HEK293 (cell line): ENCODE measurements around the gene MPV17L2.

Experiments
- FEZF1 ChIP-seq: fragments of 450-650 bp; formaldehyde crosslinking; IDR thresholded peaks from 2 replicates; pipeline ENCODE4 v1.5.1; 2016; ENCODE audit warnings: missing biosample characterization, missing genetic modification characterization
- GLI2 ChIP-seq: fragments of 450-650 bp; formaldehyde crosslinking; IDR thresholded peaks from 2 replicates; pipeline ENCODE4; 2017; ENCODE audit warnings: missing biosample characterization, missing genetic modification characterization, low read depth, borderline replicate concordance
- IKZF3 ChIP-seq: fragments of 450-650 bp; IDR thresholded peaks from 2 replicates; pipeline ENCODE4 v1.5.0; 2018; ENCODE audit warnings: missing biosample characterization, mild to moderate bottlenecking, missing genetic modification characterization, moderate library complexity
- KLF1 ChIP-seq: fragments of 450-650 bp; formaldehyde crosslinking; IDR thresholded peaks from 2 replicates; pipeline ENCODE4 v1.5.1; 2016; ENCODE audit warnings: missing biosample characterization, missing genetic modification characterization
- OVOL3 ChIP-seq: fragments of 450-650 bp; formaldehyde crosslinking; IDR thresholded peaks from 2 replicates; pipeline ENCODE4 v1.5.1; 2016; ENCODE audit warnings: missing biosample characterization, missing genetic modification characterization
- RBAK ChIP-seq: fragments of 450-650 bp; formaldehyde crosslinking; IDR thresholded peaks from 2 replicates; pipeline ENCODE4 v1.5.1; 2016; ENCODE audit warnings: missing biosample characterization, missing genetic modification characterization
- SALL2 ChIP-seq: fragments of 450-650 bp; formaldehyde crosslinking; IDR thresholded peaks from 2 replicates; pipeline ENCODE4 v1.5.0; 2017; ENCODE audit warnings: missing biosample characterization, mild to moderate bottlenecking, missing genetic modification characterization, borderline replicate concordance
- ZBTB17 ChIP-seq: fragments of 450-650 bp; formaldehyde crosslinking; IDR thresholded peaks from 2 replicates; pipeline ENCODE4 v1.5.1; 2016; ENCODE audit warnings: missing biosample characterization, missing genetic modification characterization
- ZBTB20 ChIP-seq: fragments of 450-650 bp; formaldehyde crosslinking; IDR thresholded peaks from 2 replicates; pipeline ENCODE4 v1.5.1; 2016; ENCODE audit warnings: missing biosample characterization, missing genetic modification characterization
- ZFP3 ChIP-seq: fragments of 450-650 bp; formaldehyde crosslinking; IDR thresholded peaks from 2 replicates; pipeline ENCODE4 v1.5.1; 2016; ENCODE audit warnings: low read depth, missing biosample characterization, missing genetic modification characterization
- ZNF121 ChIP-seq: fragments of 450-650 bp; formaldehyde crosslinking; IDR thresholded peaks from 2 replicates; pipeline ENCODE4 v1.5.1; 2016; ENCODE audit warnings: missing biosample characterization, missing genetic modification characterization
- ZNF155 ChIP-seq: fragments of 450-650 bp; formaldehyde crosslinking; IDR thresholded peaks from 2 replicates; pipeline ENCODE4 v1.5.1; 2016; ENCODE audit warnings: missing biosample characterization, missing genetic modification characterization
- ZNF354C ChIP-seq: fragments of 450-650 bp; formaldehyde crosslinking; IDR thresholded peaks from 2 replicates; pipeline ENCODE4 v1.5.1; 2016; ENCODE audit warnings: missing biosample characterization, missing genetic modification characterization, low read depth, borderline replicate concordance
- ZNF473 ChIP-seq: fragments of 450-650 bp; formaldehyde crosslinking; IDR thresholded peaks from 2 replicates; pipeline ENCODE4 v1.5.1; 2017; ENCODE audit warnings: missing biosample characterization, missing genetic modification characterization
- ZNF596 ChIP-seq: fragments of 450-650 bp; IDR thresholded peaks from 2 replicates; pipeline ENCODE4 v1.5.0; 2018; ENCODE audit warnings: missing biosample characterization, mild to moderate bottlenecking, missing genetic modification characterization, moderate library complexity
- ZNF610 ChIP-seq: fragments of 450-650 bp; formaldehyde crosslinking; IDR thresholded peaks from 2 replicates; pipeline ENCODE4 v1.5.1; 2016; ENCODE audit warnings: missing biosample characterization, missing genetic modification characterization, borderline replicate concordance
- ZNF623 ChIP-seq: fragments of 450-650 bp; formaldehyde crosslinking; IDR thresholded peaks from 2 replicates; pipeline ENCODE4 v1.5.1; 2016; ENCODE audit warnings: missing biosample characterization, missing genetic modification characterization
- ZNF670 ChIP-seq: fragments of 450-650 bp; formaldehyde crosslinking; IDR thresholded peaks from 2 replicates; pipeline ENCODE4 v1.5.1; 2016; ENCODE audit warnings: missing biosample characterization, missing genetic modification characterization, low read depth
- TF ChIP-seq, protein P1 (sequence below): fragments of 450-650 bp; formaldehyde crosslinking; IDR thresholded peaks from 2 replicates; pipeline ENCODE4 v1.5.1; 2016; ENCODE audit warnings: missing biosample characterization, missing genetic modification characterization
- TF ChIP-seq, protein P2 (sequence below): fragments of 450-650 bp; formaldehyde crosslinking; IDR thresholded peaks from 2 replicates; pipeline ENCODE4 v1.5.1; 2016; ENCODE audit warnings: missing biosample characterization, missing genetic modification characterization
- TF ChIP-seq, protein P3 (sequence below): fragments of 450-650 bp; formaldehyde crosslinking; IDR thresholded peaks from 2 replicates; pipeline ENCODE4 v1.5.1; 2016; ENCODE audit warnings: missing biosample characterization, missing genetic modification characterization
- TF ChIP-seq, protein P4 (sequence below): fragments of 450-650 bp; IDR thresholded peaks from 2 replicates; pipeline ENCODE4 v1.5.1; 2018; ENCODE audit warnings: missing biosample characterization, mild to moderate bottlenecking, missing genetic modification characterization
- TF ChIP-seq, protein P5 (sequence below): fragments of 450-650 bp; formaldehyde crosslinking; IDR thresholded peaks from 2 replicates; pipeline ENCODE4 v1.5.1; 2016; ENCODE audit warnings: missing biosample characterization, missing genetic modification characterization, low read depth
- TF ChIP-seq, protein P6 (sequence below): fragments of 450-650 bp; formaldehyde crosslinking; conservative IDR thresholded peaks from 2 replicates; pipeline ENCODE4 v1.5.1; 2016; ENCODE audit warnings: low read depth, missing biosample characterization, missing genetic modification characterization
- TF ChIP-seq, protein P7 (sequence below): fragments of 450-650 bp; formaldehyde crosslinking; IDR thresholded peaks from 2 replicates; pipeline ENCODE4 v1.5.1; 2016; ENCODE audit warnings: missing biosample characterization, missing genetic modification characterization

MPV17L2 gene

DNA sequence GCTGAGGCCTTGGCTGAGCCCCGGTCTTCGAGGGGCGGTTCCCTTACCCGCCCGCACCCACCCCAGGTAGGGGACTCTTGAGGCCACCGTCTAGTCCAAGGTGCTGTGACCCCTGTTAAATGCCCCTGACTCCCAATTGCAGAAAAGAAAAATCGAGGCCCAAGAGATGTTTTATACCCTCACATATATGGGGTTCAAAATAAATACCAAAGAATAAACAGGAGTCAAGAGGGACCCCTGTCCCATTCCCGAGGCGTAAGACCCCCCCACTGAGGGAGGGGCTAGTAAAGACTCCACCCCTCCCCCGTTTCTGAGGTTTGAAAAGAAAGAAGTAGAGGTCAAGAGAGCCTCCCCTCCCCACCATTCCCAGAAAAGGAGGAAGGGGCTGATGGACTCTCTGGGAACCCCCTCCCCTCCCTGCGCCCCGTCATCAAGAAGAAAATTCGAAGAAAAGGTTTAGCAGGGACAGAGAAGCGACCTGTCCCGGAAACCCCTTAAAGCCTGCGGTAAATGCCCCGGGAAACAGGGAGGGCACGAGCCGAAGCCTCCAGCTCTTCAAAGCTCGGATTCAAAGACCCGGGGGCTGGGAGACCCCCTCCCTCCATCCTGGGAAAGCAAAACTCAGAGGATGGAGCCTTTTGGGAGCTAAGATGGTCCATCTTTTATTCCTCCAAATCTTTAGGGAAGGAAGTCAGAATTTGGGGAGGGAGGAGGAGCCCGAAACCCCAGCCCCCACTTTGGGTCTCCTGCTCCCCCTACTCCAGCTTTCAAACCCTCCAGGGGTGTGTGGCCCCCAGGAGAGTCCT lies 11.6 kb downstream of the MPV17L2 start (continued):
- TF ChIP-seq ZNF354C, result no peak
- no peak for TF ChIP-seq RBAK (tag by site-specific recombination)
- no peak for TF ChIP-seq ZBTB20 (tag by site-specific recombination)
- TF ChIP-seq ZNF596 (tag by site-specific recombination), result no peak
- TF ChIP-seq, protein P1, sequence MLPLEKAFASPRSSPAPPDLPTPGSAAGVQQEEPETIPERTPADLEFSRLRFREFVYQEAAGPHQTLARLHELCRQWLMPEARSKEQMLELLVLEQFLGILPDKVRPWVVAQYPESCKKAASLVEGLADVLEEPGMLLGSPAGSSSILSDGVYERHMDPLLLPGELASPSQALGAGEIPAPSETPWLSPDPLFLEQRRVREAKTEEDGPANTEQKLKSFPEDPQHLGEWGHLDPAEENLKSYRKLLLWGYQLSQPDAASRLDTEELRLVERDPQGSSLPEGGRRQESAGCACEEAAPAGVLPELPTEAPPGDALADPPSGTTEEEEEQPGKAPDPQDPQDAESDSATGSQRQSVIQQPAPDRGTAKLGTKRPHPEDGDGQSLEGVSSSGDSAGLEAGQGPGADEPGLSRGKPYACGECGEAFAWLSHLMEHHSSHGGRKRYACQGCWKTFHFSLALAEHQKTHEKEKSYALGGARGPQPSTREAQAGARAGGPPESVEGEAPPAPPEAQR (tag by site-specific recombination), result no peak
- TF ChIP-seq, protein P2, sequence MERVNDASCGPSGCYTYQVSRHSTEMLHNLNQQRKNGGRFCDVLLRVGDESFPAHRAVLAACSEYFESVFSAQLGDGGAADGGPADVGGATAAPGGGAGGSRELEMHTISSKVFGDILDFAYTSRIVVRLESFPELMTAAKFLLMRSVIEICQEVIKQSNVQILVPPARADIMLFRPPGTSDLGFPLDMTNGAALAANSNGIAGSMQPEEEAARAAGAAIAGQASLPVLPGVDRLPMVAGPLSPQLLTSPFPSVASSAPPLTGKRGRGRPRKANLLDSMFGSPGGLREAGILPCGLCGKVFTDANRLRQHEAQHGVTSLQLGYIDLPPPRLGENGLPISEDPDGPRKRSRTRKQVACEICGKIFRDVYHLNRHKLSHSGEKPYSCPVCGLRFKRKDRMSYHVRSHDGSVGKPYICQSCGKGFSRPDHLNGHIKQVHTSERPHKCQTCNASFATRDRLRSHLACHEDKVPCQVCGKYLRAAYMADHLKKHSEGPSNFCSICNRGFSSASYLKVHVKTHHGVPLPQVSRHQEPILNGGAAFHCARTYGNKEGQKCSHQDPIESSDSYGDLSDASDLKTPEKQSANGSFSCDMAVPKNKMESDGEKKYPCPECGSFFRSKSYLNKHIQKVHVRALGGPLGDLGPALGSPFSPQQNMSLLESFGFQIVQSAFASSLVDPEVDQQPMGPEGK (tag by site-specific recombination), result peak; percentile 83
- no peak for TF ChIP-seq ZNF473 (tag by site-specific recombination)
- no peak for TF ChIP-seq ZNF610 (tag by site-specific recombination)
- no peak for TF ChIP-seq ZNF121 (tag by site-specific recombination)
- TF ChIP-seq ZNF623 (tag by site-specific recombination), result no peak
- no peak for TF ChIP-seq SALL2 (tag by site-specific recombination)
- no peak for TF ChIP-seq ZNF670 (tag by site-specific recombination)
- no peak for TF ChIP-seq GLI2 (tag by site-specific recombination)
- no peak for TF ChIP-seq ZBTB17
- TF ChIP-seq, protein P3, sequence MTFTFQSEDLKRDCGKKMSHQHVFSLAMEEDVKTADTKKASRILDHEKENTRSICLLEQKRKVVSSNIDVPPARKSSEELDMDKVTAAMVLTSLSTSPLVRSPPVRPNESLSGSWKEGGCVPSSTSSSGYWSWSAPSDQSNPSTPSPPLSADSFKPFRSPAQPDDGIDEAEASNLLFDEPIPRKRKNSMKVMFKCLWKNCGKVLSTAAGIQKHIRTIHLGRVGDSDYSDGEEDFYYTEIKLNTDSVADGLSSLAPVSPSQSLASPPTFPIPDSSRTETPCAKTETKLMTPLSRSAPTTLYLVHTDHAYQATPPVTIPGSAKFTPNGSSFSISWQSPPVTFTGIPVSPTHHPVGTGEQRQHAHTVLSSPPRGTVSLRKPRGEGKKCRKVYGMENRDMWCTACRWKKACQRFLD (tag by site-specific recombination), result no peak
- TF ChIP-seq, protein P4, sequence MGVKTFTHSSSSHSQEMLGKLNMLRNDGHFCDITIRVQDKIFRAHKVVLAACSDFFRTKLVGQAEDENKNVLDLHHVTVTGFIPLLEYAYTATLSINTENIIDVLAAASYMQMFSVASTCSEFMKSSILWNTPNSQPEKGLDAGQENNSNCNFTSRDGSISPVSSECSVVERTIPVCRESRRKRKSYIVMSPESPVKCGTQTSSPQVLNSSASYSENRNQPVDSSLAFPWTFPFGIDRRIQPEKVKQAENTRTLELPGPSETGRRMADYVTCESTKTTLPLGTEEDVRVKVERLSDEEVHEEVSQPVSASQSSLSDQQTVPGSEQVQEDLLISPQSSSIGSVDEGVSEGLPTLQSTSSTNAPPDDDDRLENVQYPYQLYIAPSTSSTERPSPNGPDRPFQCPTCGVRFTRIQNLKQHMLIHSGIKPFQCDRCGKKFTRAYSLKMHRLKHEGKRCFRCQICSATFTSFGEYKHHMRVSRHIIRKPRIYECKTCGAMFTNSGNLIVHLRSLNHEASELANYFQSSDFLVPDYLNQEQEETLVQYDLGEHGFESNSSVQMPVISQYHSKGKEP, result no peak
- TF ChIP-seq, protein P5, sequence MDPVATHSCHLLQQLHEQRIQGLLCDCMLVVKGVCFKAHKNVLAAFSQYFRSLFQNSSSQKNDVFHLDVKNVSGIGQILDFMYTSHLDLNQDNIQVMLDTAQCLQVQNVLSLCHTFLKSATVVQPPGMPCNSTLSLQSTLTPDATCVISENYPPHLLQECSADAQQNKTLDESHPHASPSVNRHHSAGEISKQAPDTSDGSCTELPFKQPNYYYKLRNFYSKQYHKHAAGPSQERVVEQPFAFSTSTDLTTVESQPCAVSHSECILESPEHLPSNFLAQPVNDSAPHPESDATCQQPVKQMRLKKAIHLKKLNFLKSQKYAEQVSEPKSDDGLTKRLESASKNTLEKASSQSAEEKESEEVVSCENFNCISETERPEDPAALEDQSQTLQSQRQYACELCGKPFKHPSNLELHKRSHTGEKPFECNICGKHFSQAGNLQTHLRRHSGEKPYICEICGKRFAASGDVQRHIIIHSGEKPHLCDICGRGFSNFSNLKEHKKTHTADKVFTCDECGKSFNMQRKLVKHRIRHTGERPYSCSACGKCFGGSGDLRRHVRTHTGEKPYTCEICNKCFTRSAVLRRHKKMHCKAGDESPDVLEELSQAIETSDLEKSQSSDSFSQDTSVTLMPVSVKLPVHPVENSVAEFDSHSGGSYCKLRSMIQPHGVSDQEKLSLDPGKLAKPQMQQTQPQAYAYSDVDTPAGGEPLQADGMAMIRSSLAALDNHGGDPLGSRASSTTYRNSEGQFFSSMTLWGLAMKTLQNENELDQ (tag by site-specific recombination), result no peak
- no peak for TF ChIP-seq ZFP3 (tag by site-specific recombination)
- peak; percentile 54; the same call in 1 of the 2 replicates for TF ChIP-seq IKZF3 (tag by site-specific recombination)
- TF ChIP-seq OVOL3 (tag by site-specific recombination), result no peak
- TF ChIP-seq KLF1, result no peak
- TF ChIP-seq, protein P6, sequence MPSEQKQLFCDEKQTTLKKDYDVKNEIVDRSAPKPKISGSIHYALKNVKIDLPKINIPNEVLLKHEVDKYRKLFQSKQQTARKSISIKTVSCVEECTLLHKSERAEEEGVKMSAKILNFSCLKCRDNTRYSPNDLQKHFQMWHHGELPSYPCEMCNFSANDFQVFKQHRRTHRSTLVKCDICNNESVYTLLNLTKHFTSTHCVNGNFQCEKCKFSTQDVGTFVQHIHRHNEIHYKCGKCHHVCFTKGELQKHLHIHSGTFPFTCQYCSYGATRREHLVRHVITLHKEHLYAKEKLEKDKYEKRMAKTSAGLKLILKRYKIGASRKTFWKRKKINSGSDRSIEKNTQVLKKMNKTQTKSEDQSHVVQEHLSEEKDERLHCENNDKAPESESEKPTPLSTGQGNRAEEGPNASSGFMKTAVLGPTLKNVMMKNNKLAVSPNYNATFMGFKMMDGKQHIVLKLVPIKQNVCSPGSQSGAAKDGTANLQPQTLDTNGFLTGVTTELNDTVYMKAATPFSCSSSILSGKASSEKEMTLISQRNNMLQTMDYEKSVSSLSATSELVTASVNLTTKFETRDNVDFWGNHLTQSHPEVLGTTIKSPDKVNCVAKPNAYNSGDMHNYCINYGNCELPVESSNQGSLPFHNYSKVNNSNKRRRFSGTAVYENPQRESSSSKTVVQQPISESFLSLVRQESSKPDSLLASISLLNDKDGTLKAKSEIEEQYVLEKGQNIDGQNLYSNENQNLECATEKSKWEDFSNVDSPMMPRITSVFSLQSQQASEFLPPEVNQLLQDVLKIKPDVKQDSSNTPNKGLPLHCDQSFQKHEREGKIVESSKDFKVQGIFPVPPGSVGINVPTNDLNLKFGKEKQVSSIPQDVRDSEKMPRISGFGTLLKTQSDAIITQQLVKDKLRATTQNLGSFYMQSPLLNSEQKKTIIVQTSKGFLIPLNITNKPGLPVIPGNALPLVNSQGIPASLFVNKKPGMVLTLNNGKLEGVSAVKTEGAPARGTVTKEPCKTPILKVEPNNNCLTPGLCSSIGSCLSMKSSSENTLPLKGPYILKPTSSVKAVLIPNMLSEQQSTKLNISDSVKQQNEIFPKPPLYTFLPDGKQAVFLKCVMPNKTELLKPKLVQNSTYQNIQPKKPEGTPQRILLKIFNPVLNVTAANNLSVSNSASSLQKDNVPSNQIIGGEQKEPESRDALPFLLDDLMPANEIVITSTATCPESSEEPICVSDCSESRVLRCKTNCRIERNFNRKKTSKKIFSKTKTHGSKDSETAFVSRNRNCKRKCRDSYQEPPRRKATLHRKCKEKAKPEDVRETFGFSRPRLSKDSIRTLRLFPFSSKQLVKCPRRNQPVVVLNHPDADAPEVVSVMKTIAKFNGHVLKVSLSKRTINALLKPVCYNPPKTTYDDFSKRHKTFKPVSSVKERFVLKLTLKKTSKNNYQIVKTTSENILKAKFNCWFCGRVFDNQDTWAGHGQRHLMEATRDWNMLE (tag by site-specific recombination), result no peak
- TF ChIP-seq FEZF1, result no peak
- no peak for TF ChIP-seq ZNF155 (tag by site-specific recombination)
- TF ChIP-seq, protein P7, sequence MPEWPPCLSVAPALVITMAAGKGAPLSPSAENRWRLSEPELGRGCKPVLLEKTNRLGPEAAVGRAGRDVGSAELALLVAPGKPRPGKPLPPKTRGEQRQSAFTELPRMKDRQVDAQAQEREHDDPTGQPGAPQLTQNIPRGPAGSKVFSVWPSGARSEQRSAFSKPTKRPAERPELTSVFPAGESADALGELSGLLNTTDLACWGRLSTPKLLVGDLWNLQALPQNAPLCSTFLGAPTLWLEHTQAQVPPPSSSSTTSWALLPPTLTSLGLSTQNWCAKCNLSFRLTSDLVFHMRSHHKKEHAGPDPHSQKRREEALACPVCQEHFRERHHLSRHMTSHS, result no peak
